PFSK-1 (cell line): ENCODE measurements around the gene COPS2.

Source experiments
- FOXP2 ChIP-seq: optimal IDR thresholded peaks from 2 replicates; pipeline ENCODE3; 2011; ENCODE audit warnings: borderline replicate concordance, control low read depth, inconsistent platforms; ENCODE audit not compliant: insufficient read depth; ENCODE audit errors: extremely low read length, extremely low read depth
- POLR2AphosphoS5 ChIP-seq: IDR thresholded peaks from 2 replicates; pipeline ENCODE4 v1.6.1; 2012; ENCODE audit warnings: low read depth, mild to moderate bottlenecking, control low read depth, low read length, moderate library complexity
- REST ChIP-seq, 2 experiments: IDR thresholded peaks; 2 replicates each; pipeline versions ENCODE4 v1.6.1 to v1.8.0; 2011 to 2012; ENCODE audit warnings: low read depth in 2 of 2, low read length in 2 of 2, control low read depth in 1 of 2, inconsistent platforms in 1 of 2, mild to moderate bottlenecking in 1 of 2, moderate library complexity in 1 of 2; ENCODE audit not compliant: insufficient read depth in 1 of 2
- SIN3A ChIP-seq: IDR thresholded peaks from 2 replicates; pipeline ENCODE4 v1.6.1; 2012; ENCODE audit warnings: mild to moderate bottlenecking, low read length, moderate library complexity, borderline replicate concordance; ENCODE audit not compliant: insufficient read depth
- TAF1 ChIP-seq: IDR thresholded peaks from 2 replicates; pipeline ENCODE4 v1.6.1; 2012; ENCODE audit warnings: low read length, control low read depth, borderline replicate concordance; ENCODE audit not compliant: insufficient read depth

- TF ChIP-seq POLR2AphosphoS5 (no peak), FOXP2 (no peak), SIN3A (no peak), REST (IDR thresholded peaks at IDR 0.05; ENCODE audit: insufficient read depth in 1 of 2, low read depth in 2 of 2, low read length in 2 of 2) (no peak), TAF1 (no peak)
Measured at GRCh38 chr15:49189631-49190030, 34.2 kb upstream of the COPS2 start.
